C4-2B (cell line): Measurements from ENCODE around the gene SOX8.

Experiments
- CTCF ChIP-seq: fragments of 450-650 bp; conservative IDR thresholded peaks from 2 replicates; pipeline ENCODE4 v1.5.1; 2017; ENCODE audit warnings: mild to moderate bottlenecking
- ZFX ChIP-seq: fragments of 450-650 bp; IDR thresholded peaks from 2 replicates; pipeline ENCODE4 v1.6.1; 2017

GRCh38 chr16:986411-986810, 4.8 kb downstream of the SOX8 start:
- no peak for TF ChIP-seq CTCF
- TF ChIP-seq ZFX: no peak
